ENCODE data around the gene DCBLD2. TPM values are rescaled to one million over a fixed set of nuclear protein-coding genes. Genes with fewer than 3 reads are reported as not detected.

DCBLD2 gene
- total RNA-seq, 1 experiment from 2014 or later = 33.6 TPM

DNA sequence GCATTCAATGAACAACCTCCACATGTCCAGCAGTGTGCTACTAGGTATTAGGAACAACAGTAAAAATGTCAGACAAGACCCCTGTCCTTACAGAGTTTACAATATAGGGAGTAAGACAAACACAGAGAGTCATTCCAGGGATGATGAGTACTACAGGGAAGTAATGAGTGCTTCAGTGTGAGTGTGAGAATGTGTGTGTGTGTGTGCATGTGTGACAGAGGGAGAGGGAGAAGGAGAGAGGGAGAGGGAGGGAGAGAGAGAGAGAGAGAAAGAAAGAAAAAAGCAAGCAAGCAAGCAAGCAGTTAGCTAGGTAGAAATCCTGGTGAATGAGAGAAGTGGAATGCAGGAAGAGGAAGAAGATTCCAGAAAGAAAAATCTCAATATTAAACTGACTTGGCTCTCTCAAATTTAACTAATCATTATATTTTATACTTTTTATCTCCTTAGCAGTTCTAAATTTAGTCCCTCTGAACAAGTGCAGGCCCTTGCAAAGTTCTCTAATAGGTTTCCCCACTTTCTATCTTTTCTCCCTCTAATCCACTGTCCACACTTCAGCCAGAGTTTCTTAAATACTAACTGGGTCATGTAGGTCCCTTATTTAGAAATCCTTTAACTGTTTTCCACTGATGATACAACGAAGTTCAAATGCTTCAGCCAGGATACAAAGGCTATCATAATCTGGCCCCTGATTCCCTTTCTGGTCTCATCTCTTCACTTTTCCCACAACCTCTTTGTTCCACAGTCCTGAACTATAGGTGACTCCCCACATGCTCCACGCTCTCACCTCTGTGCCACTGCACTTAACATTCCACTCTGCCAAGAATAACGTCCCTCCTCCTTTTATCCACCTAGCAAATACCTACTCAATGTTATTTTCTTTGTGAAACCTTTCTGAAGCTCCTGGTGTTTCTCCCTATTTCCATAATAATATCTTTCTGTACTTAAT lies 10.3 kb downstream of the DCBLD2 start:
- Histone ChIP-seq H3K27ac (ENCODE audit: low read depth, low read length, poor library complexity, severe bottlenecking) (no peak overlapping the region), H3K4me3 (ENCODE audit: low read depth, low read length, poor library complexity, severe bottlenecking) (no peak overlapping the region), H3K36me3 (ENCODE audit: insufficient read depth, low read length, poor library complexity, severe bottlenecking) (no peaks in the 10 kb centered on the region), H3K4me1 (ENCODE audit: insufficient read depth, low read length, poor library complexity, severe bottlenecking) (peaks cover 17% of the 10 kb centered on the region), H3K9me3 (ENCODE audit: low read depth, low read length, poor library complexity, severe bottlenecking) (no peaks in the 10 kb centered on the region), H3K27me3 (replicated peaks; ENCODE audit: insufficient read depth, low read depth, low read length, poor library complexity) (no peaks in the 10 kb centered on the region)
- no TSS peak for BruUV-seq (replicated peaks)
- intact Hi-C loops (cut with micrococcal nuclease; ENCODE audit: unreplicated experiment) = no loop called here
- ChIA-PET CTCF (no interaction called here), POLR2A (ENCODE audit: low non-redundant PET) (no interaction called here)
- no peak for DNase-seq (ENCODE audit: low spot score)
- TF ChIP-seq EZH2 (IDR thresholded peaks at IDR 0.05; ENCODE audit: borderline replicate concordance, low read depth, low read length, poor library complexity, severe bottlenecking) = no peak

DNA sequence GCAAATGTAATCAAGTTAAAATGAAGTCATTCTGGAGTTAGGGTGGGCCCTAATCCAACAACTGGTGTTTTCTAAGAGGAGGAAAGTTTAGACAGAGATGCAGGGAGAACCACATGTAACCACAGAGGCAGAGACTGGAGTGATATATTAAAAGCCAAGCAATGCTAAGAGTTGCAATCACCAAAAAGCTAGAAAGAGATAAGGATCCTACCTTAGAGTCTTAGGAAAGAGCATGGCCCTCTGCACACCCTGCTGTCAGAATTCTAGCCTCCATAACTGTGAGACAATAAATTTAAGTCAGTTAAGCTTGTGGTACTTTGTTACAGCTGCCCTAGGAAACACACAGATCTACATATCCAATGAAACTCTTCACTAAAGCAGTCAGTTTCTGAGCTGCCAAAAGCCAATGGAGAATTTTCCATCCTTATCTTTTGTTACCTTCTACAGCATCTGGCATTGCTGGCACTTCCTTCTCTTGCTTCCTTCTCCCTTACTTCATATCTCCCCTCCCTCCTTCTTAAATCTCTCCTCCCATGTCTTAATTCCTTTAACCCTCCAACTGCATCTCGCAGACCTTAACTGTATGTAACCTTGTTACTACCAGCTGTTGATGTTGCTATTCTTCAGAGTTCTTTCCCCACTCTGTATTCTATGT lies 11.2 kb downstream of the DCBLD2 start:
- ChIA-PET CTCF (no interaction called here), POLR2A (ENCODE audit: low non-redundant PET) (no interaction called here)
- Histone ChIP-seq H3K27me3 (replicated peaks; ENCODE audit: insufficient read depth, low read depth, low read length, poor library complexity) (no peaks in the 10 kb centered on the region), H3K4me1 (ENCODE audit: insufficient read depth, low read length, poor library complexity, severe bottlenecking) (peaks cover 25% of the 10 kb centered on the region), H3K36me3 (ENCODE audit: insufficient read depth, low read length, poor library complexity, severe bottlenecking) (no peaks in the 10 kb centered on the region), H3K4me3 (ENCODE audit: low read depth, low read length, poor library complexity, severe bottlenecking) (no peak overlapping the region), H3K9me3 (ENCODE audit: low read depth, low read length, poor library complexity, severe bottlenecking) (no peaks in the 10 kb centered on the region), H3K27ac (ENCODE audit: low read depth, low read length, poor library complexity, severe bottlenecking) (no peak overlapping the region)
- no TSS peak for BruUV-seq (replicated peaks)
- intact Hi-C loops (cut with micrococcal nuclease; ENCODE audit: unreplicated experiment) = no loop called here
- TF ChIP-seq EZH2 (IDR thresholded peaks at IDR 0.05; ENCODE audit: borderline replicate concordance, low read depth, low read length, poor library complexity, severe bottlenecking) = no peak
- TF ChIP-seq, protein P1, sequence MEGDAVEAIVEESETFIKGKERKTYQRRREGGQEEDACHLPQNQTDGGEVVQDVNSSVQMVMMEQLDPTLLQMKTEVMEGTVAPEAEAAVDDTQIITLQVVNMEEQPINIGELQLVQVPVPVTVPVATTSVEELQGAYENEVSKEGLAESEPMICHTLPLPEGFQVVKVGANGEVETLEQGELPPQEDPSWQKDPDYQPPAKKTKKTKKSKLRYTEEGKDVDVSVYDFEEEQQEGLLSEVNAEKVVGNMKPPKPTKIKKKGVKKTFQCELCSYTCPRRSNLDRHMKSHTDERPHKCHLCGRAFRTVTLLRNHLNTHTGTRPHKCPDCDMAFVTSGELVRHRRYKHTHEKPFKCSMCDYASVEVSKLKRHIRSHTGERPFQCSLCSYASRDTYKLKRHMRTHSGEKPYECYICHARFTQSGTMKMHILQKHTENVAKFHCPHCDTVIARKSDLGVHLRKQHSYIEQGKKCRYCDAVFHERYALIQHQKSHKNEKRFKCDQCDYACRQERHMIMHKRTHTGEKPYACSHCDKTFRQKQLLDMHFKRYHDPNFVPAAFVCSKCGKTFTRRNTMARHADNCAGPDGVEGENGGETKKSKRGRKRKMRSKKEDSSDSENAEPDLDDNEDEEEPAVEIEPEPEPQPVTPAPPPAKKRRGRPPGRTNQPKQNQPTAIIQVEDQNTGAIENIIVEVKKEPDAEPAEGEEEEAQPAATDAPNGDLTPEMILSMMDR (conservative IDR thresholded peaks at IDR 0.05; ENCODE audit: low read depth, low read length) = no peak
- DNase-seq (ENCODE audit: low spot score) = no peak

DNA sequence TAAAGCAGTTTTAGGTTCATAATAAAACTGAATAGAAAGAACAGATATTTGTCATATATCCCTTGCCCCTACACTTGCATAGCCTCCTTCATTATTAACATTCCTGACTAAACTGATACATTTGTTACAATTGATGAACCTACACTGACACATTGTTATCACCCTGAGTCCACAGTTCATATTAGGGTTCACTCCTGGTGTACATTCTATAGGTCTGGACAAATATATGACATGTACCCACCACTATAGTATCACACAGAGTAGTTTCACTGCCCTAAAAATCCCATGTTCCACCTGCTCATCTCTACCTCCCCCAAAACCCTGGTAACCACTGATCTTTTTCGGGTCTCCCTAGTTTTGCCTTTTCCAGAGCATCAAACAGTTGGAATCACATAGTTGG lies 13.8 kb downstream of the DCBLD2 start:
- BruUV-seq (replicated peaks) = no TSS peak
- DNase-seq (ENCODE audit: low spot score) = no peak
- Histone ChIP-seq H3K27me3 (replicated peaks; ENCODE audit: insufficient read depth, low read depth, low read length, poor library complexity) (no peaks in the 10 kb centered on the region), H3K4me1 (ENCODE audit: insufficient read depth, low read length, poor library complexity, severe bottlenecking) (peaks cover 27% of the 10 kb centered on the region), H3K9me3 (ENCODE audit: low read depth, low read length, poor library complexity, severe bottlenecking) (no peaks in the 10 kb centered on the region), H3K4me3 (ENCODE audit: low read depth, low read length, poor library complexity, severe bottlenecking) (no peak overlapping the region), H3K27ac (ENCODE audit: low read depth, low read length, poor library complexity, severe bottlenecking) (no peak overlapping the region), H3K36me3 (ENCODE audit: insufficient read depth, low read length, poor library complexity, severe bottlenecking) (no peaks in the 10 kb centered on the region)
- POLR2A ChIA-PET (ENCODE audit: low non-redundant PET) = no interaction called here
- intact Hi-C loops (cut with micrococcal nuclease; ENCODE audit: unreplicated experiment) = no loop called here
- TF ChIP-seq, protein P1 (conservative IDR thresholded peaks at IDR 0.05; ENCODE audit: low read depth, low read length) = no peak
- no peak for TF ChIP-seq EZH2 (IDR thresholded peaks at IDR 0.05; ENCODE audit: borderline replicate concordance, low read depth, low read length, poor library complexity, severe bottlenecking)
- CTCF ChIA-PET = no interaction called here
